HCT116 (cell line): ENCODE data around the gene ACAP3. TPM values are rescaled to one million over a fixed set of nuclear protein-coding genes. Genes with fewer than 3 reads are reported as not detected.
A peak's percentile ranks its signal among the peaks of the same experiment; 100 is the strongest.

Experiments
- ATAC-seq: fragments of 200-7000 bp; cut with Tn5 transposase; 2 replicates; pipeline ENCODE4 v1.9.1; 2020; ENCODE audit warnings: mild to moderate bottlenecking, moderate library complexity
- BruUV-seq: library from RNA; stranded (reverse); fragments of 400-500 nt; replicated peaks from 2 replicates; lab custom pipeline; 2021; lab: Mats Ljungman, UMichigan
- CTCF ChIA-PET: fragments of 300-600 bp; sonication (Branson Sonifier 250); formaldehyde crosslinking; loops from one replicate; lab custom pipeline; 2021; ENCODE audit warnings: antibody characterized with exemption; lab: Charles Lee
- POLR2A ChIA-PET: fragments of 300-600, 350-600 bp; sonication (Branson Sonifier 250); formaldehyde crosslinking; loops from one replicate; lab custom pipeline; 2021; ENCODE audit warnings: antibody characterized with exemption; lab: Charles Lee
- RAD21 ChIA-PET, 2 experiments: fragments of 300-600 bp; sonication (Branson Sonifier 250); formaldehyde crosslinking; loops; one replicate each; lab custom pipeline; 2023; ENCODE audit warnings: low total read pairs in 2 of 2; ENCODE audit not compliant: uncharacterized antibody in 2 of 2, unreplicated experiment in 2 of 2, low non-redundant PET in 1 of 2; lab: Charles Lee
- DNase-seq: peaks from one replicate; pipeline ENCODE4 v3.0.0-alpha.2; 2010; ENCODE audit warnings: low read depth, low spot score
- H2AFZ ChIP-seq: fragments of 200-600 bp; shearing (Covaris generic), sonication (generic); 2 replicates; pipeline ENCODE4 v1.6.1; 2017; ENCODE audit warnings: low read depth, mixed run types, mixed read lengths, antibody characterized with exemption, low read length; ENCODE audit not compliant: poor library complexity, severe bottlenecking
- H3K27ac ChIP-seq: 2 replicates; pipeline ENCODE4 v1.5.1; 2012; ENCODE audit warnings: low read depth, low read length
- H3K27me3 ChIP-seq: fragments of 200-600 bp; sonication (generic); 2 replicates; pipeline ENCODE4 v1.6.1; 2016; ENCODE audit warnings: mixed run types, low read length, mixed read lengths; ENCODE audit not compliant: insufficient read depth
- H3K36me3 ChIP-seq, 2 experiments: fragments of 200-500 bp in 1 of 2; fragments of 200-600 bp in 1 of 2; sonication (Bioruptor generic) in 1 of 2; sonication (generic) in 1 of 2; 2 replicates each; pipeline versions ENCODE4 v1.5.1 to v1.6.1; 2014 to 2016; ENCODE audit warnings: low read length in 2 of 2, inconsistent platforms in 1 of 2, mixed read lengths in 1 of 2, mixed run types in 1 of 2; ENCODE audit not compliant: insufficient read depth in 2 of 2, control insufficient read depth in 1 of 2
- H3K4me1 ChIP-seq, 2 experiments: fragments of 200-600 bp in 1 of 2; sonication (generic) in 1 of 2; 2 replicates each; pipeline versions ENCODE4 v1.5.1 to v1.6.1; 2012 to 2017; ENCODE audit warnings: low read length in 2 of 2, inconsistent platforms in 1 of 2, mild to moderate bottlenecking in 1 of 2, mixed read lengths in 1 of 2, mixed run types in 1 of 2, moderate library complexity in 1 of 2; ENCODE audit not compliant: insufficient read depth in 2 of 2, control insufficient read depth in 1 of 2
- H3K4me2 ChIP-seq: fragments of 200-600 bp; sonication (generic); 2 replicates; pipeline ENCODE4 v1.6.1; 2017; ENCODE audit warnings: mixed run types, low read length, mixed read lengths
- H3K4me3 ChIP-seq, 2 experiments: fragments of 200-600 bp in 1 of 2; sonication (generic) in 1 of 2; replicated peaks in 1 of 2; 2 replicates each; pipeline ENCODE4 v1.5.1; 2011 to 2016; ENCODE audit warnings: low read length in 2 of 2, control low read depth in 1 of 2, low read depth in 1 of 2, mild to moderate bottlenecking in 1 of 2, mixed read lengths in 1 of 2, mixed run types in 1 of 2
- H3K79me2 ChIP-seq: fragments of 200-600 bp; sonication (generic); 2 replicates; pipeline ENCODE4 v1.6.1; 2017; ENCODE audit warnings: mild to moderate bottlenecking, mixed run types, low read length, moderate library complexity, mixed read lengths; ENCODE audit not compliant: insufficient read depth
- H3K9ac ChIP-seq: fragments of 200-600 bp; sonication (generic); 2 replicates; pipeline ENCODE4 v1.6.1; 2016; ENCODE audit warnings: low read length, mixed read lengths
- H3K9me2 ChIP-seq: fragments of 200-600 bp; sonication (generic), shearing (Covaris generic); 2 replicates; pipeline ENCODE4 v1.6.1; 2017; ENCODE audit warnings: mixed run types, mild to moderate bottlenecking, moderate library complexity; ENCODE audit not compliant: insufficient read depth
- H3K9me3 ChIP-seq, 2 experiments: fragments of 200-500 bp in 1 of 2; fragments of 200-600 bp in 1 of 2; sonication (Bioruptor generic) in 1 of 2; sonication (generic) in 1 of 2; 2 replicates each; pipeline ENCODE4 v1.6.1; 2014 to 2017; ENCODE audit warnings: low read length in 2 of 2, mixed read lengths in 2 of 2, inconsistent platforms in 1 of 2, low read depth in 1 of 2, mild to moderate bottlenecking in 1 of 2, mixed run types in 1 of 2, moderate library complexity in 1 of 2; ENCODE audit not compliant: control insufficient read depth in 1 of 2, insufficient read depth in 1 of 2
- H4K20me1 ChIP-seq: fragments of 200-600 bp; sonication (generic), shearing (Covaris generic); 2 replicates; pipeline ENCODE4 v1.6.1; 2017; ENCODE audit warnings: mixed run types, mild to moderate bottlenecking, moderate library complexity; ENCODE audit not compliant: insufficient read depth
- CBX3 ChIP-seq: IDR thresholded peaks from 2 replicates; pipeline ENCODE4 v1.6.1; 2012; ENCODE audit warnings: low read depth
- ELF1 ChIP-seq: IDR thresholded peaks from 2 replicates; pipeline ENCODE4 v1.6.1; 2012; ENCODE audit warnings: low read depth, borderline replicate concordance
- EZH2 ChIP-seq: fragments of 200-600 bp; sonication (generic); IDR thresholded peaks from 2 replicates; pipeline ENCODE4 v1.6.1; 2017; ENCODE audit warnings: antibody characterized with exemption, mixed run types
- EZH2phosphoT487 ChIP-seq: fragments of 200-600 bp; IDR thresholded peaks from 2 replicates; pipeline ENCODE4 v1.6.1; 2018; ENCODE audit warnings: antibody characterized with exemption, borderline replicate concordance
- MAX ChIP-seq: IDR thresholded peaks from 2 replicates; pipeline ENCODE4 v1.6.1; 2012
- POLR2A ChIP-seq: IDR thresholded peaks from 2 replicates; pipeline ENCODE4 v1.7.0; 2011; ENCODE audit warnings: borderline replicate concordance; ENCODE audit not compliant: insufficient read depth, insufficient read length; ENCODE audit errors: extremely low read depth
- REST ChIP-seq: IDR thresholded peaks from 2 replicates; pipeline ENCODE4 v1.6.1; 2012; ENCODE audit warnings: low read depth
- SP1 ChIP-seq: IDR thresholded peaks from 2 replicates; pipeline ENCODE4 v1.6.1; 2012; ENCODE audit warnings: low read depth
- SRF ChIP-seq: IDR thresholded peaks from 2 replicates; pipeline ENCODE4 v1.6.1; 2012; ENCODE audit warnings: low read depth
- TCF7L2 ChIP-seq: IDR thresholded peaks from 2 replicates; pipeline ENCODE4 v1.7.0; 2011; ENCODE audit warnings: borderline replicate concordance, inconsistent platforms; ENCODE audit not compliant: insufficient read depth, insufficient read length; ENCODE audit errors: extremely low read depth
- YY1 ChIP-seq: IDR thresholded peaks from 2 replicates; pipeline ENCODE4 v1.6.1; 2011; ENCODE audit warnings: low read length, low read depth, moderate library complexity, mild to moderate bottlenecking; ENCODE audit not compliant: insufficient replicate concordance; ENCODE audit errors: extremely low read depth
- ZBTB33 ChIP-seq: IDR thresholded peaks from 2 replicates; pipeline ENCODE4 v1.6.1; 2011; ENCODE audit warnings: mild to moderate bottlenecking, low read length, moderate library complexity; ENCODE audit not compliant: insufficient replicate concordance; ENCODE audit errors: extremely low read depth
- ZFX ChIP-seq: fragments of 450-650 bp; IDR thresholded peaks from 2 replicates; pipeline ENCODE4 v1.6.1; 2017
- intact Hi-C: fragments of 100-400 bp; cut with micrococcal nuclease; formaldehyde crosslinking; loops from 2 replicates; pipeline ENCODE4 v1.10.0; 2022
- total RNA-seq: library from RNA; stranded (reverse); gene quantifications from one replicate; pipeline ENCODE4 v1.2.1, GENCODE V29; 2021; ENCODE audit not compliant: unreplicated experiment

Gene ACAP3
- total RNA-seq, 1 experiment from 2014 or later, result 38.8 TPM

- no peaks in the 10 kb centered on the region for H3K36me3 ChIP-seq
- H3K27ac ChIP-seq, result no peak overlapping the region; the same call in 1 of the 2 replicates
- RAD21 ChIA-PET, result no interaction called here
- intact Hi-C loops, result no loop called here
- H3K27me3 ChIP-seq, result no peaks in the 10 kb centered on the region
- POLR2A ChIA-PET, result no interaction called here
- ATAC-seq (no peak), DNase-seq (no peak)
- no peaks in the 10 kb centered on the region for H3K9me3 ChIP-seq
- H3K4me1 ChIP-seq, result peaks cover 14 to 43% of the 10 kb centered on the region in 2 experiments; a peak in 3 of 4 replicates
- no TSS peak for BruUV-seq
- no peak overlapping the region for H3K9ac ChIP-seq
- H3K9me2 ChIP-seq, result no peaks in the 10 kb centered on the region
- TF ChIP-seq YY1 (no peak), POLR2A (peak; percentile 28)
- H4K20me1 ChIP-seq, result no peaks in the 10 kb centered on the region
- peaks cover 19% of the 10 kb centered on the region for H3K79me2 ChIP-seq
- H3K4me2 ChIP-seq, result no peak overlapping the region
- CTCF ChIA-PET, result no interaction called here
- no peak overlapping the region for H3K4me3 ChIP-seq
- H2AFZ ChIP-seq, result no peak overlapping the region
Measured at GRCh38 chr1:1329304-1330210, 21.8 kb upstream of the ACAP3 start.

GRCh38 chr1:1328254-1328653, 20.5 kb upstream of the ACAP3 start:
- ATAC-seq, result no peak
- H3K4me3 ChIP-seq, result no peak overlapping the region
- no TSS peak for BruUV-seq
- no peaks in the 10 kb centered on the region for H3K9me2 ChIP-seq
- H2AFZ ChIP-seq, result no peak overlapping the region
- H3K79me2 ChIP-seq, result peaks cover 28% of the 10 kb centered on the region
- no peaks in the 10 kb centered on the region for H3K9me3 ChIP-seq
- H3K27ac ChIP-seq, result no peak overlapping the region
- ChIA-PET CTCF (no interaction called here), POLR2A (no interaction called here), RAD21 (no interaction called here)
- peaks cover 18 to 41% of the 10 kb centered on the region in 2 experiments for H3K4me1 ChIP-seq
- H3K36me3 ChIP-seq, result no peaks in the 10 kb centered on the region
- DNase-seq, result no peak
- intact Hi-C loops, result no loop called here
- no peaks in the 10 kb centered on the region for H4K20me1 ChIP-seq
- no peaks in the 10 kb centered on the region for H3K27me3 ChIP-seq
- H3K9ac ChIP-seq, result no peak overlapping the region
- no peak overlapping the region for H3K4me2 ChIP-seq
- no peak for TF ChIP-seq ZFX
- TF ChIP-seq CBX3, result no peak
- no peak for TF ChIP-seq TCF7L2
- no peak for TF ChIP-seq SRF
- TF ChIP-seq EZH2phosphoT487, result no peak
- TF ChIP-seq SP1, result no peak
- no peak for TF ChIP-seq REST
- TF ChIP-seq ELF1, result no peak
- TF ChIP-seq YY1, result no peak
- no peak for TF ChIP-seq EZH2
- no peak for TF ChIP-seq ZBTB33
- TF ChIP-seq POLR2A, result no peak
- no peak for TF ChIP-seq MAX
